HepG2 (cell line): ENCODE results near the gene SIGLEC9. TPM values are rescaled to one million over a fixed set of nuclear protein-coding genes. Genes with fewer than 3 reads are reported as not detected.

Experiments used
- ATAC-seq: fragments of 200-7000 bp; cut with Tn5 transposase; 3 replicates; pipeline ENCODE4 v1.9.1; 2020; ENCODE audit warnings: mild to moderate bottlenecking, moderate library complexity
- BruUV-seq: library from RNA; stranded (reverse); fragments of 400-500 nt; replicated peaks from 2 replicates; lab custom pipeline; 2021; lab: Mats Ljungman, UMichigan
- CTCF ChIA-PET: fragments of 300-600 bp; formaldehyde crosslinking; extraction: SDS; loops from one replicate; lab custom pipeline; 2021; ENCODE audit warnings: low total read pairs, inconsistent platforms, low intra/inter-chr PET ratio; lab: Yijun Ruan, JAX
- POLR2A ChIA-PET: fragments of 350-600 bp; sonication (Branson Sonifier 250); formaldehyde crosslinking; loops from one replicate; lab custom pipeline; 2020; ENCODE audit warnings: antibody characterized with exemption, inconsistent platforms; lab: Yijun Ruan, JAX
- DNase-seq: peaks from one replicate; pipeline ENCODE4 v3.0.0-alpha.2; 2015; ENCODE audit warnings: low spot score
- FAIRE-seq: peaks from 3 replicates; lab custom pipeline; 2011; peaks lifted over from hg19 to GRCh38; lab: Jason Lieb, UNC
- H2AFZ ChIP-seq: one replicate; pipeline ENCODE4 v1.6.1; 2011; ENCODE audit warnings: low read length, inconsistent platforms
- H3K27ac ChIP-seq: fragments of 300-600 bp; 3 replicates; pipeline ENCODE4 v1.8.0; 2011; ENCODE audit warnings: mixed run types, mild to moderate bottlenecking, mixed read lengths, low read length, inconsistent platforms; ENCODE audit not compliant: insufficient read depth; ENCODE audit errors: extremely low read length
- H3K27me3 ChIP-seq, 2 experiments: fragments of 200-600 bp in 1 of 2; 2 replicates in 1 of 2; 3 replicates in 1 of 2; pipeline versions ENCODE4 v1.6.0 to v1.8.0; 2011; ENCODE audit warnings: low read length in 2 of 2, mild to moderate bottlenecking in 2 of 2, moderate library complexity in 2 of 2, inconsistent platforms in 1 of 2; ENCODE audit not compliant: insufficient read depth in 2 of 2, control insufficient read depth in 1 of 2
- H3K36me3 ChIP-seq, 2 experiments: fragments of 200-600 bp in 1 of 2; replicated peaks in 1 of 2; 2 replicates in 1 of 2; 3 replicates in 1 of 2; pipeline versions ENCODE4 v1.5.1 to v1.8.0; 2011; ENCODE audit warnings: low read length in 2 of 2, inconsistent platforms in 1 of 2; ENCODE audit not compliant: insufficient read depth in 2 of 2, control insufficient read depth in 1 of 2
- H3K4me1 ChIP-seq: 2 replicates; pipeline ENCODE4 v1.5.1; 2012; ENCODE audit warnings: low read length, inconsistent platforms; ENCODE audit not compliant: insufficient read depth
- H3K4me2 ChIP-seq: 2 replicates; pipeline ENCODE4 v1.6.0; 2011; ENCODE audit warnings: low read depth, low read length, inconsistent platforms
- H3K4me3 ChIP-seq, 3 experiments: fragments of 200-600 bp in 1 of 3; sonication (generic), shearing (Covaris generic) in 1 of 3; replicated peaks in 1 of 3; 2 replicates each; pipeline ENCODE4 v1.5.1; 2011 to 2016; ENCODE audit warnings: low read length in 3 of 3, inconsistent platforms in 2 of 3, low read depth in 2 of 3, mild to moderate bottlenecking in 2 of 3, control low read depth in 1 of 3, mixed read lengths in 1 of 3; ENCODE audit not compliant: insufficient read depth in 1 of 3
- H3K79me2 ChIP-seq: one replicate; pipeline ENCODE4 v1.6.1; 2011; ENCODE audit warnings: low read length, inconsistent platforms; ENCODE audit not compliant: insufficient read depth
- H3K9ac ChIP-seq: 2 replicates; pipeline ENCODE4 v1.6.0; 2011; ENCODE audit warnings: mild to moderate bottlenecking, low read depth, low read length, inconsistent platforms; ENCODE audit not compliant: insufficient read depth
- H3K9me3 ChIP-seq: 2 replicates; pipeline ENCODE4 v1.5.1; 2012; ENCODE audit warnings: mild to moderate bottlenecking, low read length
- H4K20me1 ChIP-seq: 2 replicates; pipeline ENCODE4 v1.6.0; 2011; ENCODE audit warnings: inconsistent platforms, mild to moderate bottlenecking, low read length, moderate library complexity; ENCODE audit not compliant: insufficient read depth
- MAFF ChIP-seq: IDR thresholded peaks from 2 replicates; pipeline ENCODE4 v1.6.1; 2011; ENCODE audit warnings: low read depth, low read length, improper control_type of control experiment
- MAFK ChIP-seq, 2 experiments: IDR thresholded peaks in 1 of 2; conservative IDR thresholded peaks in 1 of 2; 2 replicates each; pipeline ENCODE4 v1.6.1; 2011; ENCODE audit warnings: improper control_type of control experiment in 2 of 2, low read length in 2 of 2
- NFE2L2 ChIP-seq: fragments of 150-350 bp; IDR thresholded peaks from 2 replicates; pipeline ENCODE4 v1.6.1; 2014; ENCODE audit warnings: low read length
- RFXANK ChIP-seq: IDR thresholded peaks from 2 replicates; pipeline ENCODE4 v1.6.1; 2016
- ZNF557 ChIP-seq: sonication (generic); formaldehyde crosslinking; IDR thresholded peaks from 2 replicates; pipeline ENCODE4 v1.4.0; 2020; ENCODE audit warnings: missing genetic modification reagents
- ZNF660 ChIP-seq: sonication (generic); formaldehyde crosslinking; IDR thresholded peaks from 2 replicates; pipeline ENCODE4 v1.5.1; 2020; ENCODE audit warnings: mild to moderate bottlenecking, low read depth, missing genetic modification reagents, borderline replicate concordance
- WGBS: methylation state at CpG from one replicate; pipeline ENCODE4 v1.1.6; 2017; ENCODE audit warnings: low lambda C conversion rate; 5-methylcytosine and 5-hydroxymethylcytosine counted together
- in situ Hi-C: cut with HindIII; loops from 2 replicates; pipeline ENCODE4 v1.10.0; 2017; ENCODE audit warnings: low pct_unique_long_range_greater_than_20kb; ENCODE audit not compliant: extremely low pct_ligation_motif_present
- intact Hi-C: fragments of 100-400 bp; cut with micrococcal nuclease; formaldehyde crosslinking; loops from one replicate; pipeline ENCODE4 v1.10.0; 2022; ENCODE audit not compliant: unreplicated experiment
- polyA plus RNA-seq, 8 experiments: library from polyadenylated mRNA; depleted of rRNA in 3 of 8; stranded (reverse) in 7 of 8; unstranded in 1 of 8; fragments of >200 nt; fragmentation: Illumina TruSeq in 4 of 8; extraction: Trizol in 4 of 8; gene quantifications; 2 replicates each; pipeline versions ENCODE4 v1.2.1 to v1.2.3, GENCODE V29; 2011 to 2016; ENCODE audit warnings: low read depth in 4 of 8, missing spikeins in 1 of 8, mixed read lengths in 1 of 8; ENCODE audit not compliant: insufficient read depth in 1 of 8
- total RNA-seq, 5 experiments: library from RNA; depleted of rRNA; stranded (reverse); fragments of >200 nt; fragmentation: Illumina TruSeq; extraction: Trizol; gene quantifications; 2 replicates each; pipeline ENCODE4 v1.2.3, GENCODE V29; 2016; ENCODE audit warnings: low read depth in 1 of 5

Gene SIGLEC9
- total and polyA plus RNA-seq, 2 of the 13 experiments (the other 11 are each of a cell fraction or from before 2014, with no cell fraction given), result not detected

GRCh38 chr19:51163257-51163656, 38.6 kb downstream of the SIGLEC9 start:
- intact Hi-C loops, result no loop called here
- 0% methylated on average over 3 of the region's 3 CpGs for WGBS
- ATAC-seq, result no peak

DNA sequence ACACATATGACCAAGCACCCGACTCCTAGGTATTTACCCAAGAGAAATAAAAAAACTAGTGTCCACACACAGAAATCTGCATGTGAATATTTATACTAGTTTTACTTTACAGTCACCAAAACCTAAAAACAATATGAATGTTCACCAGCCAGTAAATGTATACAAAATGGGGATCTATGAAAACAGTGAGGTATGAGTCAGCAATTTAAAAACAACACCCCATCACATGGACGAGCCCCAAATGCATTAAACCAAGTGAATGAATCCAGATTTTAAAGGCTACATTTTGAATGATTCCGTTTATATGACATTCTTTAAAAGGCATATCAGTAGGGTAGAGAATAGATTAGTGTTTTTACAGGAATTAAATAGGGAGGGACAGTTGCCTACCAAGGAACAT, 39.5 kb downstream of the SIGLEC9 start:
- no peaks in the 10 kb centered on the region for H3K9me3 ChIP-seq
- ChIA-PET CTCF (no interaction called here), POLR2A (no interaction called here)
- peak; percentile 68 for TF ChIP-seq NFE2L2
- no peak for TF ChIP-seq ZNF660 (CRISPR knock-in tag)
- peak; percentile 44 for TF ChIP-seq MAFF
- peak; percentile 57 to 71 for TF ChIP-seq MAFK (conservative IDR thresholded peaks at IDR 0.05 in 1 of 2, IDR thresholded peaks at IDR 0.05 in 1 of 2; ENCODE audit: low read length in 2 of 2)
- FAIRE-seq, result no peak
- no peak overlapping the region for H3K4me2 ChIP-seq
- no peaks in the 10 kb centered on the region for H3K4me1 ChIP-seq
- H3K4me3 ChIP-seq, result no peak overlapping the region
- whole genome bisulfite sequencing, result 2% methylated on average over 3 of the region's 3 CpGs
- ATAC-seq, result no peak
- no peaks in the 10 kb centered on the region for H4K20me1 ChIP-seq
- H3K27me3 ChIP-seq, result peaks cover 3 to 23% of the 10 kb centered on the region in 2 experiments; a peak in 3 of 5 replicates
- no peak overlapping the region for H2AFZ ChIP-seq
- no peaks in the 10 kb centered on the region for H3K36me3 ChIP-seq
- H3K79me2 ChIP-seq, result no peaks in the 10 kb centered on the region
- DNase-seq, result no peak
- intact Hi-C loops, result no loop called here
- in situ Hi-C loops, result no loop called here
- H3K9ac ChIP-seq, result no peak overlapping the region
- BruUV-seq, result no TSS peak
- H3K27ac ChIP-seq, result no peak overlapping the region

More at GRCh38 chr19:51163257-51163656, 38.6 kb downstream of the SIGLEC9 start:
- in situ Hi-C loops, result no loop called here
- peaks cover 3 to 23% of the 10 kb centered on the region in 2 experiments; a peak in 2 of 5 replicates for H3K27me3 ChIP-seq
- ChIA-PET POLR2A (no interaction called here), CTCF (no interaction called here)
- DNase-seq (no peak), FAIRE-seq (no peak)
- no peaks in the 10 kb centered on the region for H3K4me1 ChIP-seq
- TF ChIP-seq RFXANK, result no peak
- TF ChIP-seq ZNF557, result no peak
- H3K27ac ChIP-seq, result no peak overlapping the region
- no peak overlapping the region for H3K9ac ChIP-seq
- no peaks in the 10 kb centered on the region for H3K79me2 ChIP-seq
- no peak overlapping the region for H2AFZ ChIP-seq
- H3K9me3 ChIP-seq, result no peaks in the 10 kb centered on the region
- no peaks in the 10 kb centered on the region for H3K36me3 ChIP-seq
- no peak overlapping the region for H3K4me3 ChIP-seq
- H4K20me1 ChIP-seq, result no peaks in the 10 kb centered on the region
- BruUV-seq, result no TSS peak
- no peak overlapping the region for H3K4me2 ChIP-seq
